Smooth muscle cell (in vitro differentiated cells): ENCODE measurements around the gene IER5L. TPM values are rescaled to one million over a fixed set of nuclear protein-coding genes. Genes with fewer than 3 reads are reported as not detected.

ENCODE experiments used
- DNase-seq: peaks from one replicate; lab custom pipeline; 2025; ENCODE audit not compliant: unreplicated experiment; lab: John Stamatoyannopoulos, UW
- H2AFZ ChIP-seq: fragments of 200-600 bp; sonication (generic); 2 replicates; pipeline ENCODE4 v1.6.0; 2016; ENCODE audit warnings: antibody characterized with exemption, low read depth, mild to moderate bottlenecking
- H3F3A ChIP-seq: fragments of 200-600 bp; sonication (generic); 2 replicates; pipeline ENCODE4 v1.6.0; 2017; ENCODE audit warnings: antibody characterized with exemption, low read depth
- H3K27ac ChIP-seq: fragments of 200-600 bp; sonication (generic); 2 replicates; pipeline ENCODE4 v1.5.1; 2016; ENCODE audit warnings: low read depth, mild to moderate bottlenecking
- H3K27me3 ChIP-seq: fragments of 200-600 bp; sonication (generic); 2 replicates; pipeline ENCODE4 v1.6.1; 2016; ENCODE audit warnings: low read depth, mild to moderate bottlenecking
- H3K36me3 ChIP-seq: fragments of 200-600 bp; sonication (generic); 2 replicates; pipeline ENCODE4 v1.5.1; 2016; ENCODE audit warnings: low read depth
- H3K4me1 ChIP-seq: fragments of 200-600 bp; sonication (generic); 2 replicates; pipeline ENCODE4 v1.5.1; 2016; ENCODE audit warnings: low read depth
- H3K4me2 ChIP-seq: fragments of 200-600 bp; sonication (generic); 2 replicates; pipeline ENCODE4 v1.6.0; 2016; ENCODE audit warnings: mild to moderate bottlenecking
- H3K4me3 ChIP-seq: fragments of 200-600 bp; sonication (generic); 2 replicates; pipeline ENCODE4 v1.5.1; 2016; ENCODE audit warnings: mild to moderate bottlenecking
- H3K79me2 ChIP-seq: fragments of 200-600 bp; sonication (generic); 2 replicates; pipeline ENCODE4 v1.6.0; 2016; ENCODE audit warnings: low read depth, mild to moderate bottlenecking
- H3K9ac ChIP-seq: fragments of 200-600 bp; sonication (generic); 2 replicates; pipeline ENCODE4 v1.6.0; 2016; ENCODE audit warnings: low read depth
- H3K9me3 ChIP-seq: fragments of 200-600 bp; sonication (generic); replicated peaks from 2 replicates; pipeline ENCODE4 v1.5.1; 2016; ENCODE audit warnings: low read depth
- H4K20me1 ChIP-seq: fragments of 200-600 bp; sonication (generic); 2 replicates; pipeline ENCODE4 v1.6.0; 2016; ENCODE audit warnings: low read depth
- WGBS: methylation state at CpG from one replicate; pipeline ENCODE4 v1.1.7; 2016; ENCODE audit warnings: low lambda C conversion rate; 5-methylcytosine and 5-hydroxymethylcytosine counted together
- polyA plus RNA-seq: library from polyadenylated mRNA; unstranded; fragments of >200 nt; fragmentation: Nextera tagmentation; extraction: Ambion mirVana; gene quantifications from 2 replicates; pipeline ENCODE4 v1.2.1, GENCODE V29; 2016
- total RNA-seq: library from RNA; depleted of rRNA; stranded (reverse); fragments of >200 nt; gene quantifications from 2 replicates; pipeline ENCODE4 v1.2.3, GENCODE V29; 2014
- TF ChIP-seq, protein P1 (sequence below): fragments of 200-600 bp; sonication (generic); IDR thresholded peaks from 2 replicates; pipeline ENCODE4 v1.5.1; 2017; ENCODE audit warnings: borderline replicate concordance, mild to moderate bottlenecking, antibody characterized with exemption; ENCODE audit not compliant: insufficient read depth, poor library complexity, severe bottlenecking

Gene IER5L
- total and polyA plus RNA-seq, 2 experiments from 2014 or later = 28.3 to 31.7 TPM

DNA sequence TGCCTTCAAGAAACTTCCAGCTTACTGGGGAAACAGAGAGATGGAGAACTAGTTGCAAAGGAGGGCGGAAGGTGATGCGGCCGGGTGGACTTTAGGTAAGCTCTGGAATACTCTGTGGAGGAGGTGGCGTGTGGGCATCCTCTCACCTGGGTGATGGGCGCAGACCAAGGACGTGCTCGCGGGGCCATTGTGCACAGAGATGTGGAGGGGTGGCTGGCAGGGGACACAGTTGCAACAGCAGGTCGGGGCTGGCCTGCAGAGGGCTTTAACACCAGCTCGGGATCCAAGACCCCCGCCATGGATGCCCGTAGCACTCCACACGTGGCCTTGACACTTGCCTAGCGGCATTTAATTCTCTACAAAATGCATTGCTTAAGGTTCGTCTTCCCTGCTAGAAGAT lies 26.6 kb downstream of the IER5L start:
- WGBS = 94% methylated on average over 15 of the region's 15 CpGs
- Histone ChIP-seq H3K27me3 (no peaks in the 10 kb centered on the region), H3K79me2 (no peaks in the 10 kb centered on the region), H3K9ac (no peak overlapping the region), H3K4me2 (no peak overlapping the region), H3K27ac (no peak overlapping the region), H3K4me1 (peaks cover under 1% of the 10 kb centered on the region), H3K9me3 (no peaks in the 10 kb centered on the region), H3K4me3 (no peak overlapping the region), H4K20me1 (peaks cover 22% of the 10 kb centered on the region), H3K36me3 (no peaks in the 10 kb centered on the region), H3F3A (peaks cover 7% of the 10 kb centered on the region), H2AFZ (no peak overlapping the region)
- DNase-seq = no peak
- TF ChIP-seq, protein P1, sequence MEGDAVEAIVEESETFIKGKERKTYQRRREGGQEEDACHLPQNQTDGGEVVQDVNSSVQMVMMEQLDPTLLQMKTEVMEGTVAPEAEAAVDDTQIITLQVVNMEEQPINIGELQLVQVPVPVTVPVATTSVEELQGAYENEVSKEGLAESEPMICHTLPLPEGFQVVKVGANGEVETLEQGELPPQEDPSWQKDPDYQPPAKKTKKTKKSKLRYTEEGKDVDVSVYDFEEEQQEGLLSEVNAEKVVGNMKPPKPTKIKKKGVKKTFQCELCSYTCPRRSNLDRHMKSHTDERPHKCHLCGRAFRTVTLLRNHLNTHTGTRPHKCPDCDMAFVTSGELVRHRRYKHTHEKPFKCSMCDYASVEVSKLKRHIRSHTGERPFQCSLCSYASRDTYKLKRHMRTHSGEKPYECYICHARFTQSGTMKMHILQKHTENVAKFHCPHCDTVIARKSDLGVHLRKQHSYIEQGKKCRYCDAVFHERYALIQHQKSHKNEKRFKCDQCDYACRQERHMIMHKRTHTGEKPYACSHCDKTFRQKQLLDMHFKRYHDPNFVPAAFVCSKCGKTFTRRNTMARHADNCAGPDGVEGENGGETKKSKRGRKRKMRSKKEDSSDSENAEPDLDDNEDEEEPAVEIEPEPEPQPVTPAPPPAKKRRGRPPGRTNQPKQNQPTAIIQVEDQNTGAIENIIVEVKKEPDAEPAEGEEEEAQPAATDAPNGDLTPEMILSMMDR = no peak

DNA sequence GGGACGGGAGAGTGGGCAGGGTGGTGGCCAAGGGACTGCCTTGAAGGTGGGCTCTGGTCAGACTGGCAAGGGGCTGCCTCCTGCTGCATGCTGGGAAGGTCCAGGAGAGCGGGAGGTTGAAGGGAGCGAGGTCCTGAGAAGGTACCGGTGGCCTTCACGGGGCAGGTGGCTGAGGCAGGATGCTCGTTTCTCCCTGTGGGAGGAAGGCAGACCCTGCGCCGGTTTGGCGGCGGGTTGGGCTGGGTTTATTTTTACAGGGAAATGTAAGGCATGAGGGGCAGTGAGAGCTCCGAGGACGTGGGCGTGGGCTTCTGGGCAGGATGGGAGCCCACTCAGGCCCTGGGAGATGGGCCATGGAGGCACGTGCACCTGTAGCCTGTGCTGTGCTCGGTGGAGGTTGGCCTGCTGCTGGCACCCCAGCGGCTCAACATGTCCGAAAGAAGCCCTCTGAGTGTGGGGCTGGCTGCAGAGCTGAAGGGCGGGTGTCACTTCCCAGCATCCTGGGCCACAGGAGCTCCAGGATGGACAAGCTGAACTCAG lies 27.3 kb downstream of the IER5L start:
- WGBS = 91% methylated on average over 18 of the region's 18 CpGs
- H3K4me1 ChIP-seq = peaks cover 7% of the 10 kb centered on the region
- no peak overlapping the region for H3K9ac ChIP-seq
- no peak overlapping the region for H3K4me2 ChIP-seq
- H3F3A ChIP-seq = peaks cover 7% of the 10 kb centered on the region
- peaks cover 22% of the 10 kb centered on the region for H4K20me1 ChIP-seq
- peaks cover 5% of the 10 kb centered on the region for H3K79me2 ChIP-seq
- TF ChIP-seq, protein P1 = no peak
- no peaks in the 10 kb centered on the region for H3K36me3 ChIP-seq
- no peaks in the 10 kb centered on the region for H3K9me3 ChIP-seq
- no peak overlapping the region for H3K4me3 ChIP-seq
- no peak overlapping the region for H3K27ac ChIP-seq
- no peak for DNase-seq
- no peaks in the 10 kb centered on the region for H3K27me3 ChIP-seq
- H2AFZ ChIP-seq = no peak overlapping the region

GRCh38 chr9:129150122-129150521 lies 27.9 kb downstream of the IER5L start:
- TF ChIP-seq, protein P1 = no peak
- Histone ChIP-seq H3K9ac (no peak overlapping the region), H4K20me1 (peaks cover 22% of the 10 kb centered on the region), H3K27ac (no peak overlapping the region), H3K4me2 (no peak overlapping the region), H3F3A (peaks cover 7% of the 10 kb centered on the region), H3K4me3 (no peak overlapping the region), H3K9me3 (no peaks in the 10 kb centered on the region), H3K4me1 (peaks cover 14% of the 10 kb centered on the region), H2AFZ (no peak overlapping the region), H3K79me2 (peaks cover 5% of the 10 kb centered on the region), H3K27me3 (no peaks in the 10 kb centered on the region), H3K36me3 (no peaks in the 10 kb centered on the region)
- no peak for DNase-seq
- 96% methylated on average over 5 of the region's 10 CpGs for WGBS

DNA sequence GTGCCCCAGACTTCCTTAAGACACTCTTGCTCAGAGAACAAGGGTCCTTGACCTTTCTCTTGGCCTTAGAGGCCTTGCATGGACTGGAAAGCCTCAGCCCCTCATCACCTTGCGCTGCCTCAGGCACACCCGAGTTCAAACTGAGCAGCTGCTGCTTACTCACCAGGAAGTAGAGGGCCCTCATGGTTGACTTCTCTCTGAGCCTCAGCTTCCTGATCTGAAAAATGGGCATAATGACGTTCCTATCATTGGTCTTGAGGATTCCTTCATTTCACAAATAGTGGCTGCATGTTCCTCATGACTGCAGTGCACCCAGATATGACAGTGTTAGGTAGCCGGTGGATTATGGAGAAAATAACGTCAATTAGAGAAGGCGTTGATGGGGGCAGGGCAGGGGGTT lies 28.6 kb downstream of the IER5L start:
- Histone ChIP-seq H3K4me3 (no peak overlapping the region), H3K27ac (no peak overlapping the region), H3F3A (peaks cover 10% of the 10 kb centered on the region), H3K27me3 (no peaks in the 10 kb centered on the region), H3K9me3 (no peaks in the 10 kb centered on the region), H2AFZ (no peak overlapping the region), H4K20me1 (peaks cover 22% of the 10 kb centered on the region), H3K4me1 (peaks cover 15% of the 10 kb centered on the region), H3K79me2 (peaks cover 5% of the 10 kb centered on the region), H3K9ac (no peak overlapping the region), H3K36me3 (no peaks in the 10 kb centered on the region), H3K4me2 (no peak overlapping the region)
- WGBS = 91% methylated on average over 6 of the region's 6 CpGs
- DNase-seq = no peak
- TF ChIP-seq, protein P1 = no peak
